Measurements from ENCODE around the gene ASGR1.
"Not testable (repeated sequence)": the region's sequence is repeated elsewhere in the genome, so short reads cannot be mapped to it uniquely, and the experiment has no call there.

ASGR1 gene

DNA sequence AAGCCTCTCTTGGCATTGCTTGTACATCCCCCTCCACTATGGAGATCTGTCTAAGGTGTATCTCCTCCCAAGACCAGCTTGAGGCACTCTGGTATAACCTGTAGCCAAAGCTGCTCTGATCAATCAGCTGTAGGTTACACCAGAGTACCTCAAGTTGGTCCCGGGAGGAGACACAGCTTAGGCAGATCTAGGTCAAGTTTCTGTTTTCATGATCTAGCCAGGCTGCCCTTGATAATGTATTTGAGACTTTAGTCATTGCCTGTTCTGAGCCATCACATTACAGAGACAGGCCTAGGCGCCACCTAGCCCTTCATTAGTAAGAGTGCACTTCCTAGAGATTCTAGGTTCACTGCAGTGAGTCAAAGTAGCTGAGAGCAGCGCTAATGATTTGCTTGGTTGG, 31.4 kb downstream of the ASGR1 start:
- DNase-seq = no peak

- DNase-seq = no peak
Observed at GRCh38 chr17:7146115-7146514, 33.1 kb downstream of the ASGR1 start.

- no peak for DNase-seq
Observed at GRCh38 chr17:7144213-7144612, 35.0 kb downstream of the ASGR1 start.

- DNase-seq = no peak
Observed at GRCh38 chr17:7141824-7142223, 37.3 kb downstream of the ASGR1 start.

GRCh38 chr17:7139400-7139799, 39.8 kb downstream of the ASGR1 start:
- DNase-seq = no peak

DNA sequence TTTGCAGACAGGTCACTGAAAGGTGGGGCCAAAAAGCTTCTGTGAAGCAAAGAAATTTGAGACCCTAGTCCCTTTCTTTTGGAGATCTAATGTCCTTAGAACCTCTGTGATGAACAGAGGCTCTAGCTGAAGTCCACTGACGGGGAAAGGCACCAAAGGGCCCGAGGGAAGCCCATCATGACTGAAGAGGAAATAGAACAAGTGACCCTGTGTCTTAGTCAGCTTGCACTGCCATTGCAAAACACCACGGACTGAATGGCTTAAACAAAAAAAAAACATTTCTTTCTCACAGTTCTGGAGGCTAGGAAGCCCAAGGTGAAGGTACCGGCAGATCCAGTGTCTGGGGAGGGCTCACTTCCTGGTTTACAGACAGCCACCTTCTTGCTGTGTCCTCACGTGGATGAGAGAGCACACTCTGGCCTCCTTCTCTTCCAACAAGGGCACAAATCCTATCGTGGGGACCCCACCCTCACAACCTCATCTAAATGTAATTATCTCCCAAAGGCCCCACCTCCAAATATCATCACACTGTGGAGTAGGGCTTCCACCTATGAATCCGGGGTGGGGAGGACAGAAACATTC, 40.3 kb downstream of the ASGR1 start:
- no peak for DNase-seq

GRCh38 chr17:7137171-7137943, 41.8 kb downstream of the ASGR1 start:
- no peak for DNase-seq

DNA sequence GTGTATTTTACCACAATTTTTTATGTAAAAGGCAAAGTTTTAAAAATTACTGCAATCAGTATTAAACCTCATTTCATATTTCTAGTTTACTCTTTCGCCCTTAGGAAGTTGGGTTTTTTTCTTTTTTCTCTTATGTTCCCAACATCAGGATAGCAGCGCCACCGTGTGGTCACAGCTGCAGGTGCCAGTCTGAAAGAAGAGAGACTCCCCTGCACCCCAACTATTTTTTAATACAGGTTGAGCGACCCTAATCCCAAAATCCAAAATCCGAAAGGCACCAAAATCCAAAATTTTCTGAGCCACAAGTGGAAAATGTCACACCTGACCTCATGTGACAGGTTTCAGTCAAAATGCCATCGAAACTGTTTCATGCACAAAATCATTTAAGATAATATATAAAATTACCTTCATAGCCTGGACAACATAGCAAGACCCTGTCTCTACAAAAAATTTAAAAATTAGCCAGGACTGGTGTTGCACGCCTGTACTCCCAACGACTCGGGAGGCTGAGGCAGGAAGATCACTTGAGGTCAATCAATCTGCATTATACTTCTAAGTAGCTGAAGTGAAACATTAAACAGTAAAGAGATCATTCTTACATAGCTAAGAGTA, 42.8 kb downstream of the ASGR1 start:
- DNase-seq = peak; percentile 59 to 62

DNA sequence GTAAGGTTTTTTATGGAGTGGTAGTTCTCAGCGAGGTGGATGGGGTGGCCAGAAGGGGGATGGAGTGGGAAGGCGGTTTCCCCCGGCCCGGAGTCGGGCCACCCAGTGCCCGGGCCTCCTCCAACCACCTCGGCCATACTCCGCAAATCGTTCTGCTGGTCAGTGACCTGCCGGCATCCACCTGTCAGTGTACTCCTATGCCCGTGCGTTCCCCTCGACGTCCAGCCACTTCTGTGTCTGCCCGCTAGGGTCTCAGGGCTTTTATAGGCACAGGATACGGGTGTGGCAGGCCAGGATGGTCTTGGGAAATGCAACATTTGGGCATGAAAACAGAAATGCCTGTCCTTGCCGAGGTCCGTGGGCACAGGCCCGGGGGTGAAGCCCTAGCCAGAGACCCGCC, 45.3 kb downstream of the ASGR1 start:
- DNase-seq = no peak

GRCh38 chr17:7133424-7133823, 45.7 kb downstream of the ASGR1 start:
- DNase-seq = peak; percentile 56 to 69

- no peak for DNase-seq
Observed at GRCh38 chr17:7132511-7133094, 46.6 kb downstream of the ASGR1 start.

DNA sequence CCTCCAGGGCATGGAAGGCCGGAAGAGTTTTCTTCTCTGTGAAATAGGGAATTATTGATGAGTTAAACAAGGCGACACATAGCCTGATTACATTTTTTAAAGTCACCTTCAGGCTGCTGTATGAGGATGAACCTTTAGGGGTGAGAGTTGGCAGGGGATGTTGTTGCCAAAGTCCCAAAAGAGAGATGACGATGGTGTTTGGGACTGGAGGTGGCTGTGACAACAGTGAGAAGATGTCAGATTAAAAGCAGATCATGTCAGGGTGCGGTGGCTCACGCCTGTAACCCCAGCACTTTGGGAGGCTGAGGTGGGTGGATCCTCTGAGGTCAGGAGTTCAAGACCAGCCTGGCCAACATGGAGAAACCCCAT, 47.8 kb downstream of the ASGR1 start:
- no peak for DNase-seq

- no peak for DNase-seq
Observed at GRCh38 chr17:7130621-7131422, 48.3 kb downstream of the ASGR1 start.

GRCh38 chr17:7129311-7129710, 49.9 kb downstream of the ASGR1 start:
- DNase-seq = no peak

GRCh38 chr17:7128160-7128559, 51.0 kb downstream of the ASGR1 start:
- DNase-seq = no peak

- not testable (repeated sequence) for DNase-seq
Observed at GRCh38 chr17:7127501-7127900, 51.7 kb downstream of the ASGR1 start.

- not testable (repeated sequence) for DNase-seq
Observed at GRCh38 chr17:7126386-7126785, 52.8 kb downstream of the ASGR1 start.

- DNase-seq = no peak
Observed at GRCh38 chr17:7124923-7125322, 54.2 kb downstream of the ASGR1 start.

DNA sequence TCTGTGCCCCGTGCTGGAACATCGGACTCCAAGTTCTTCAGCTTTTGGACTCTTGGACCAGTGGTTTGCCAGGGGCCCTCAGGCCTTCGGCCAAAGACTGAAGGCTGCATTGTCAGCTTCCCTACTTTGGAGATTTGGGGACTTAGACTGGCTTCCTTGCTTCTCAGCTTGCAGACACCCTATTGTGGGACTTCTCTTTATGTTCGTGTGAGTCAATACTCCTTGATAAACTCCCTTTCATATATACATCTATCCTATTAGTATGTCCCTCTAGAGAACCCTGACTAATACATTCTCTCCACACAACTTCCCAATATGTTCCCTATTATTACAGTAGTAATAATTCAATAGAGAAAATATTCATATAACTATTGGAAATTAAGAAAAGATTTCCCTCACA, 55.3 kb downstream of the ASGR1 start:
- DNase-seq = no peak
